ACC112 (cell line): ENCODE measurements around the gene JDP2.
A peak's percentile ranks its signal among the peaks of the same experiment; 100 is the strongest.

ENCODE experiments used
- H2AFZ ChIP-seq: fragments of 200-600 bp; sonication (generic); one replicate; pipeline ENCODE4 v1.6.0; 2017; ENCODE audit warnings: antibody characterized with exemption, low read length; ENCODE audit not compliant: unreplicated experiment
- H3K27ac ChIP-seq: fragments of 200-600 bp; sonication (generic); 2 replicates; pipeline ENCODE4 v1.5.1; 2014; ENCODE audit warnings: low read depth, mild to moderate bottlenecking, antibody characterized with exemption, low read length, moderate library complexity
- H3K27me3 ChIP-seq: fragments of 200-600 bp; sonication (generic); 2 replicates; pipeline ENCODE4 v1.6.1; 2014; ENCODE audit warnings: mild to moderate bottlenecking, antibody characterized with exemption, low read length, moderate library complexity, mixed read lengths; ENCODE audit not compliant: insufficient read depth
- H3K36me3 ChIP-seq: fragments of 200-600 bp; sonication (generic); 2 replicates; pipeline ENCODE4 v1.6.1; 2016; ENCODE audit warnings: mild to moderate bottlenecking, antibody characterized with exemption, low read length, moderate library complexity, mixed read lengths; ENCODE audit not compliant: insufficient read depth
- H3K4me1 ChIP-seq: fragments of 200-600 bp; sonication (generic); one replicate; pipeline ENCODE4 v1.6.1; 2016; ENCODE audit warnings: low read length, mixed read lengths; ENCODE audit not compliant: insufficient read depth, unreplicated experiment, control insufficient read depth
- H3K4me3 ChIP-seq: fragments of 200-600 bp; sonication (generic); 2 replicates; pipeline ENCODE4 v1.5.1; 2014; ENCODE audit warnings: mild to moderate bottlenecking, low read depth, low read length
- H3K79me2 ChIP-seq: fragments of 200-600 bp; sonication (generic); one replicate; pipeline ENCODE4 v1.6.0; 2016; ENCODE audit warnings: low read length; ENCODE audit not compliant: control insufficient read depth, unreplicated experiment, insufficient read depth

The JDP2 gene

GRCh38 chr14:75514673-75515628 lies 87.1 kb downstream of the JDP2 start:
- peak overlapping the region; percentile 55 for H3K27ac ChIP-seq
- H3K36me3 ChIP-seq, result no peaks in the 10 kb centered on the region
- no peaks in the 10 kb centered on the region for H3K79me2 ChIP-seq
- H3K4me3 ChIP-seq, result peak overlapping the region; percentile 72
- H3K4me1 ChIP-seq, result peaks cover 18% of the 10 kb centered on the region
- peak overlapping the region; percentile 98 for H2AFZ ChIP-seq
- H3K27me3 ChIP-seq, result no peaks in the 10 kb centered on the region

- Histone ChIP-seq H3K79me2 (no peaks in the 10 kb centered on the region), H3K4me3 (peak overlapping the region; percentile 72), H2AFZ (peak overlapping the region; percentile 98), H3K36me3 (no peaks in the 10 kb centered on the region), H3K27me3 (no peaks in the 10 kb centered on the region), H3K4me1 (peaks cover 24% of the 10 kb centered on the region), H3K27ac (peak overlapping the region; percentile 55; the same call in 1 of the 2 replicates)
Measured at GRCh38 chr14:75515629-75515996, 87.8 kb downstream of the JDP2 start.

- no peak overlapping the region for H2AFZ ChIP-seq
- H3K79me2 ChIP-seq, result no peaks in the 10 kb centered on the region
- peaks cover 33% of the 10 kb centered on the region for H3K4me1 ChIP-seq
- no peak overlapping the region for H3K27ac ChIP-seq
- H3K27me3 ChIP-seq, result no peaks in the 10 kb centered on the region
- no peaks in the 10 kb centered on the region for H3K36me3 ChIP-seq
- no peak overlapping the region for H3K4me3 ChIP-seq
Measured at GRCh38 chr14:75518625-75519024, 90.8 kb downstream of the JDP2 start.

GRCh38 chr14:75519394-75519793 lies 91.6 kb downstream of the JDP2 start:
- Histone ChIP-seq H3K36me3 (no peaks in the 10 kb centered on the region), H3K79me2 (no peaks in the 10 kb centered on the region), H3K27me3 (no peaks in the 10 kb centered on the region), H2AFZ (no peak overlapping the region), H3K4me3 (no peak overlapping the region), H3K4me1 (peaks cover 39% of the 10 kb centered on the region), H3K27ac (peak overlapping the region; percentile 25; the same call in 1 of the 2 replicates)

- no peaks in the 10 kb centered on the region for H3K27me3 ChIP-seq
- peak overlapping the region; percentile 44 for H2AFZ ChIP-seq
- peaks cover 38% of the 10 kb centered on the region for H3K4me1 ChIP-seq
- no peaks in the 10 kb centered on the region for H3K79me2 ChIP-seq
- H3K36me3 ChIP-seq, result no peaks in the 10 kb centered on the region
- no peak overlapping the region for H3K4me3 ChIP-seq
- peak overlapping the region; percentile 25 for H3K27ac ChIP-seq
Measured at GRCh38 chr14:75519826-75520728, 92.3 kb downstream of the JDP2 start.

- Histone ChIP-seq H3K36me3 (no peaks in the 10 kb centered on the region), H3K79me2 (no peaks in the 10 kb centered on the region), H3K27me3 (no peaks in the 10 kb centered on the region), H3K4me3 (no peak overlapping the region), H3K27ac (no peak overlapping the region), H2AFZ (no peak overlapping the region), H3K4me1 (peaks cover 30% of the 10 kb centered on the region)
Measured at GRCh38 chr14:75520852-75521251, 93.0 kb downstream of the JDP2 start.

- H3K27ac ChIP-seq, result no peak overlapping the region
- no peaks in the 10 kb centered on the region for H3K27me3 ChIP-seq
- H2AFZ ChIP-seq, result peak overlapping the region; percentile 12
Measured at GRCh38 chr14:75521415-75522199, 93.8 kb downstream of the JDP2 start.

GRCh38 chr14:75522224-75522982 lies 94.6 kb downstream of the JDP2 start, which contains the start of gene BATF:
TSS of gene BATF (plus strand) at chr14:75522469. CDS start at chr14:75522683, 214 bp downstream.
- Histone ChIP-seq H3K27ac (no peak within 1 kb of the TSS), H3K4me3 (no peak within 1 kb of the TSS), H3K79me2 (no peaks in the 10 kb centered on the region), H3K36me3 (no peaks in the 10 kb centered on the region), H2AFZ (peak within 1 kb of the TSS; percentile 12), H3K27me3 (no peaks in the 10 kb centered on the region), H3K4me1 (peaks cover 27% of the 10 kb centered on the region)

More at GRCh38 chr14:75521415-75522199, 93.8 kb downstream of the JDP2 start:
- H3K4me1 ChIP-seq, result peaks cover 27% of the 10 kb centered on the region
- no peaks in the 10 kb centered on the region for H3K36me3 ChIP-seq
- no peak overlapping the region for H3K4me3 ChIP-seq
- H3K79me2 ChIP-seq, result no peaks in the 10 kb centered on the region

GRCh38 chr14:75522983-75523318 lies 95.1 kb downstream of the JDP2 start:
- Histone ChIP-seq H2AFZ (no peak overlapping the region), H3K4me1 (peaks cover 27% of the 10 kb centered on the region), H3K27ac (no peak overlapping the region), H3K79me2 (no peaks in the 10 kb centered on the region), H3K4me3 (no peak overlapping the region), H3K36me3 (no peaks in the 10 kb centered on the region), H3K27me3 (no peaks in the 10 kb centered on the region)
